ENCODE data around the gene FARS2. TPM values are rescaled to one million over a fixed set of nuclear protein-coding genes. Genes with fewer than 3 reads are reported as not detected.

The FARS2 gene
- total and polyA plus RNA-seq, 7 experiments from 2014 or later = 16.2 to 28.1 (median 20.8) TPM

DNA sequence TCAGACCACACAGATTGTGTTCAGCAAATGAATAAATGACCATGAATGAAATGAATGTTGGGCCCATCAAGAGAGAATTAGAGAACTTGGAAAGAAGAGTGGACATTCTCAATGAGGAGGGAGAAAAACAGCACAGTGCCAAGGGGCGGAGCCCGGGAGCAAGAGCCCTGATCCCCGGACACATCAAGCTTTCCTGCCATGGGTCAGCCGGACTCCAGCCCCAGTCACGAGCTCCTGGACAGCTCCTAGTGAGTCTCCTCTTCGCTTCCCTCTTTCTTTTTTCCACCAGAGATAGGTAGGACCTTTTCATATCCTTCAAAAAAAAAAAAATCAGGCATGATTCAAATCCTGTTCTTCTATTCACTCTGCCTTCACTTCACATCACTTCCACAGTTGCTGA is 471.2 kb downstream of the FARS2 start:
- H3K4me3 ChIP-seq (ENCODE audit: low read length) = no peak overlapping the region

DNA sequence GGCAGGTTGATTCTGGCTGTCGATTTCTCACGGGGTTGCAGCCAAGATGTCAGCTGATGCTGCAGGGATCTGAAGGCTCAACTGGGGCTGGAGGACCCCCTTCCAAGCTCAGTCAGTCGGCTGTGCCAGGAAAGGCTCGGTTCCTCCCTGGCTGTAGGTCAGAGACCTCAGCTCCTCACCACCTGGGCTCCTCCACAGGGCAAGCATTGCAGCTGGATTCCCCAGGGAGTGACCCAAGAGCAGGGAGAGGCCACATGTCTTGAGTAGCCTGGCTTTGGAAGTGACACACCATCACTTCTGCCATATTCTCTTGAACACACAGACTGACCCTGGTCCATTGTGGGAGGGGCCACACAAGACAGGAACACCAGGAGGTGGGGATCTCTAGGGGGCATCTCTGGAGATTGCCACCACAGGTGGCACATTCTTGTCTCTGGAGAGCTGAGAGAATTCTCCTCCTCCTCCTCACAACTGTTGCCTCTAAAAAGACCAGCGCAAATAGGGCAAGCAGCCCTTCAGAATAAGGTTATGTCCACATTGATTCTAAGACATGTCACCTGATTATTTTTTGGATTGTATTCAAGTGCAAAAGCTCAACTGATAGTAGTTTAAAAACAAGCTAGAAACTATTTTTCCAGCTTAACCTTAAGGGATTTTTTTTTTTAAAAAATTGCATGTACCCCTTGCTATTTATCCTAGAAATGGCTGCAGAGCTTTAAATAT is 474.9 kb downstream of the FARS2 start:
- H3K4me1 Mint-ChIP-seq = peaks cover 2 to 8% (median 4%) of the 10 kb centered on the region in 7 donors
- ChIA-PET CTCF (no interaction called here), POLR2A (no interaction called here)
- H3K36me3 ChIP-seq (ENCODE audit: control insufficient read depth in 2 of 3, insufficient read depth in 3 of 3, low read length in 3 of 3) = no peaks in the 10 kb centered on the region
- H3K27me3 ChIP-seq (ENCODE audit: control insufficient read depth in 2 of 2, insufficient read depth in 2 of 2, low read length in 2 of 2) = no peaks in the 10 kb centered on the region
- no peak overlapping the region for H3K4me3 ChIP-seq (ENCODE audit: low read length)
- no peak overlapping the region for H3K4me3 Mint-ChIP-seq
- peaks cover 3 to 46% (median 7%) of the 10 kb centered on the region in 5 donors for H3K36me3 Mint-ChIP-seq
- intact Hi-C loops (cut with micrococcal nuclease) = no loop called here
- H3K9me3 ChIP-seq (ENCODE audit: control insufficient read depth in 2 of 3, low read length in 3 of 3) = no peaks in the 10 kb centered on the region
- no peaks in the 10 kb centered on the region for H3K27me3 Mint-ChIP-seq
- H3K27ac ChIP-seq (ENCODE audit: low read depth, low read length) = no peak overlapping the region
- H3K9me3 Mint-ChIP-seq = no peaks in the 10 kb centered on the region
- no peak for ATAC-seq
- DNase-seq = no peak
- H3K4me1 ChIP-seq (ENCODE audit: control insufficient read depth in 2 of 2, insufficient read depth in 2 of 2, low read length in 2 of 2) = no peaks in the 10 kb centered on the region
- no peak overlapping the region for H3K27ac Mint-ChIP-seq

More for the DNA sequence above, 471.2 kb downstream of the FARS2 start:
- Mint-ChIP-seq H3K4me1 (peaks cover 0 to 20% (median 13%) of the 10 kb centered on the region in 7 donors), H3K4me3 (no peak overlapping the region), H3K9me3 (no peaks in the 10 kb centered on the region), H3K36me3 (peaks cover 0 to 30% (median 7%) of the 10 kb centered on the region in 5 donors), H3K27ac (no peak overlapping the region), H3K27me3 (no peaks in the 10 kb centered on the region)
- CTCF ChIA-PET = no interaction called here
- POLR2A ChIA-PET = interaction anchor here (0.7 kb wide), 1 partner anchor 1330 kb away, joined by 3 read pairs; no protein-coding TSS in a partner anchor
- Histone ChIP-seq H3K9me3 (ENCODE audit: control insufficient read depth in 2 of 3, low read length in 3 of 3) (no peaks in the 10 kb centered on the region), H3K36me3 (ENCODE audit: control insufficient read depth in 2 of 3, insufficient read depth in 3 of 3, low read length in 3 of 3) (no peaks in the 10 kb centered on the region), H3K27me3 (ENCODE audit: control insufficient read depth in 2 of 2, insufficient read depth in 2 of 2, low read length in 2 of 2) (no peaks in the 10 kb centered on the region), H3K4me1 (ENCODE audit: control insufficient read depth in 2 of 2, insufficient read depth in 2 of 2, low read length in 2 of 2) (no peaks in the 10 kb centered on the region), H3K27ac (ENCODE audit: low read depth, low read length) (no peak overlapping the region)
- no peak for DNase-seq
- intact Hi-C loops (cut with micrococcal nuclease) = no loop called here
- ATAC-seq = no peak

DNA sequence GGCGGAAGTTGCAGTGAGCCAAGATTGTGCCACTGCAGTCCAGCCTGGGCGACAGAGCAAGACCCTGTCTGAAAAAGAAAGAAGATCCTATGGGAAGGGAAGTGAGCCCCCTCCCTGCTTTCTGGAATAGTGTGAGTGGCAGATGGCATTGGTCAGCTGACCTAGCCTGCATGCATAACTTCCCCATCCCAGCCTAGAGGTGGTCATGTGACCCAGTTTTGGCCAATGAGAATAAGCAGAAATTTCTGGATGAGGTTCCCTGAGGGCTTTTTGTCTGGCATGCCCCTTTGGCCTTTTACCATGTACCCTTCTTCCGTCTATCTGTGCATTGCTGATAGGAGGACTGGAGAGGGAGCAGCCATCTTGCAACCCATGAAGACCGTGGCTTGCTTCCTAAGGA is 476.1 kb downstream of the FARS2 start:
- H3K27ac ChIP-seq (ENCODE audit: low read depth, low read length) = no peak overlapping the region
- CTCF ChIA-PET = no interaction called here
- Mint-ChIP-seq H3K36me3 (peaks cover 4 to 41% (median 13%) of the 10 kb centered on the region in 5 donors), H3K27me3 (no peaks in the 10 kb centered on the region), H3K4me1 (peaks cover 0 to 8% (median 4%) of the 10 kb centered on the region in 7 donors), H3K9me3 (no peaks in the 10 kb centered on the region), H3K4me3 (no peak overlapping the region), H3K27ac (no peak overlapping the region)
- POLR2A ChIA-PET = no interaction called here
- H3K9me3 ChIP-seq (ENCODE audit: control insufficient read depth in 2 of 3, low read length in 3 of 3) = no peaks in the 10 kb centered on the region
- no peaks in the 10 kb centered on the region for H3K36me3 ChIP-seq (ENCODE audit: control insufficient read depth in 2 of 3, insufficient read depth in 3 of 3, low read length in 3 of 3)
- ATAC-seq = no peak
- H3K4me1 ChIP-seq (ENCODE audit: control insufficient read depth in 2 of 2, insufficient read depth in 2 of 2, low read length in 2 of 2) = no peaks in the 10 kb centered on the region
- intact Hi-C loops (cut with micrococcal nuclease) = no loop called here
- no peak overlapping the region for H3K4me3 ChIP-seq (ENCODE audit: low read length)
- no peaks in the 10 kb centered on the region for H3K27me3 ChIP-seq (ENCODE audit: control insufficient read depth in 2 of 2, insufficient read depth in 2 of 2, low read length in 2 of 2)
- no peak for DNase-seq

DNA sequence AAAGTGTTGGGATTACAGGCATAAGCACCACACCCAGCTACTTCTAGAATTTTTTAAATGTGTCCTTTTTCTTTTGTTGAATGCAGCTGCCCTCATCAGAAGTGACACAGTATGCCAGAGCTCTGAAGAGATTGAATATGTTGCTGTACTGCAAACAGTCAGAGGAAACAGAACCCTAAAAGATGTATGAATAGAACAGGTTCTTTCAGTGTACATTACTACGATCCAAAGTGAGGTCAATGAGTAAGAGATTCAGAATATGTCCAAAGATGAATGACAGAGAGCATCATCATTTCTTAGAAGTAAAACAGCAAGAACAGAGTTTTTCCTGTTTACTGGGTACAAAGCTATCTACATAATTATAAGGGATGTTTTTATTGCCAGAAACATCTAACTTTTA is 476.9 kb downstream of the FARS2 start:
- CTCF ChIA-PET = interaction anchor here (0.6 to 0.7 kb wide), 2 partner anchors 18 to 344 kb away, joined by 3 to 4 read pairs; no protein-coding TSS in a partner anchor
- H3K27me3 Mint-ChIP-seq = no peaks in the 10 kb centered on the region
- H3K4me3 Mint-ChIP-seq = no peak overlapping the region
- no peaks in the 10 kb centered on the region for H3K9me3 ChIP-seq (ENCODE audit: control insufficient read depth in 2 of 3, low read length in 3 of 3)
- no peak overlapping the region for H3K27ac Mint-ChIP-seq
- H3K27ac ChIP-seq (ENCODE audit: low read depth, low read length) = no peak overlapping the region
- no peak for DNase-seq
- peaks cover 4 to 35% (median 16%) of the 10 kb centered on the region in 5 donors for H3K36me3 Mint-ChIP-seq
- H3K4me1 Mint-ChIP-seq = peaks cover 0 to 8% (median 4%) of the 10 kb centered on the region in 7 donors
- no peaks in the 10 kb centered on the region for H3K27me3 ChIP-seq (ENCODE audit: control insufficient read depth in 2 of 2, insufficient read depth in 2 of 2, low read length in 2 of 2)
- ATAC-seq = no peak
- H3K4me3 ChIP-seq (ENCODE audit: low read length) = no peak overlapping the region
- H3K9me3 Mint-ChIP-seq = no peaks in the 10 kb centered on the region
- no peaks in the 10 kb centered on the region for H3K4me1 ChIP-seq (ENCODE audit: control insufficient read depth in 2 of 2, insufficient read depth in 2 of 2, low read length in 2 of 2)
- POLR2A ChIA-PET = no interaction called here
- no peaks in the 10 kb centered on the region for H3K36me3 ChIP-seq (ENCODE audit: control insufficient read depth in 2 of 3, insufficient read depth in 3 of 3, low read length in 3 of 3)
- intact Hi-C loops (cut with micrococcal nuclease) = no loop called here

DNA sequence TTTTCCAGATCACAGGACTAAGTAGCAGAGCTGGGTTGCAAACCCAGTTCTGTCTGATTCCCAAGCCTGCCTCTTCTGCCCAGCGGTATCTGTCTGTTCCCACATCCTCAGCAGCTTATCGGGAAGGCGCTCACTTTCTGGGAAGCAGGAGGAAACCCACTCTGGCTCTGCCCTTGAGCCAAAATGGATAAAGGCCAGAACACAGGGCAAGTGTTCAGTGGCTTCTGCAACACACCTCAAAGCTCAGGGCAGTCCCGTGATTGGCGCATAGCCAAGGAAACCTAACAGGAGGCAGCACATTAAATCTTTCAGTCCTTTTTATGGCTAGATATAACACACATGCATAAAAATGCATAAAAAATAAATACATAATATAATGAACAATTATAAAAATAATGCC is 483.2 kb downstream of the FARS2 start:
- Histone ChIP-seq H3K27ac (ENCODE audit: low read depth, low read length) (no peak overlapping the region), H3K27me3 (ENCODE audit: control insufficient read depth in 2 of 2, insufficient read depth in 2 of 2, low read length in 2 of 2) (no peaks in the 10 kb centered on the region), H3K9me3 (ENCODE audit: control insufficient read depth in 2 of 3, low read length in 3 of 3) (no peaks in the 10 kb centered on the region), H3K4me1 (ENCODE audit: control insufficient read depth in 2 of 2, insufficient read depth in 2 of 2, low read length in 2 of 2) (no peaks in the 10 kb centered on the region), H3K36me3 (ENCODE audit: control insufficient read depth in 2 of 3, insufficient read depth in 3 of 3, low read length in 3 of 3) (no peaks in the 10 kb centered on the region), H3K4me3 (ENCODE audit: low read length) (no peak overlapping the region)
- ChIA-PET CTCF (no interaction called here), POLR2A (interaction anchor here (1.0 to 1.5 kb wide), 2 partner anchors 14 to 148 kb away, joined by 3 read pairs; no protein-coding TSS in a partner anchor)
- no peak overlapping the region for H3K27ac Mint-ChIP-seq
- ATAC-seq (no peak), DNase-seq (no peak)
- no peaks in the 10 kb centered on the region for H3K27me3 Mint-ChIP-seq
- peaks cover 0 to 23% (median 4%) of the 10 kb centered on the region in 7 donors for H3K4me1 Mint-ChIP-seq
- H3K4me3 Mint-ChIP-seq = no peak overlapping the region
- intact Hi-C loops (cut with micrococcal nuclease) = loop anchor here in 1 of 2 donors (10.0 kb wide), 1 partner anchor 160 kb away; no protein-coding TSS in a partner anchor
- peaks cover 0 to 26% (median 22%) of the 10 kb centered on the region in 5 donors for H3K36me3 Mint-ChIP-seq
- peaks cover 0 to 4% (median 0%) of the 10 kb centered on the region in 11 donors for H3K9me3 Mint-ChIP-seq

DNA sequence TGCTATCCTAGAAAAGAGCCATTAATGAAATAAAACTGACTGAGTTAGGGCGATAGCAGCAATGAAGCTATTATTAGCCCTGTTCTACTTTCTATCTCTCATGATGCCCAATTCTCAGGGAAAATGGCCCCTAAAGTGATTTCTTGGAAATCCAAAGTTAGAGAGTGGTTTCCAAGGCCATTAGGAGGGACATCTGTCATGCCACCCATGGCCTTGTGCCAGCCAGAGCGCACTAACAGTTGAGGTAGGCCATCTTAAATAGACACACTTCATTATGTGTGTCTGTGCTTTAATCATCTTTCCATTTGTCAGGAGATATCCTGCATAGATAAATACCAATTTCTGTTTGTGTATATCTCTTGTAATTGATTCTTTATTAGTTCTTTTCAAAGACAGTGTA is 483.8 kb downstream of the FARS2 start:
- no peak overlapping the region for H3K4me3 Mint-ChIP-seq
- H3K9me3 Mint-ChIP-seq = peaks cover 0 to 6% (median 0%) of the 10 kb centered on the region in 11 donors
- H3K4me3 ChIP-seq (ENCODE audit: low read length) = no peak overlapping the region
- ChIA-PET CTCF (no interaction called here), POLR2A (interaction anchor here (1.0 kb wide), 1 partner anchor 147 kb away, joined by 3 read pairs; no protein-coding TSS in a partner anchor)
- DNase-seq (no peak), ATAC-seq (no peak)
- H3K27ac Mint-ChIP-seq = no peak overlapping the region
- H3K4me1 Mint-ChIP-seq = peaks cover 0 to 23% (median 4%) of the 10 kb centered on the region in 7 donors
- no peak overlapping the region for H3K27ac ChIP-seq (ENCODE audit: low read depth, low read length)
- peaks cover 2 to 29% (median 27%) of the 10 kb centered on the region in 5 donors for H3K36me3 Mint-ChIP-seq
- intact Hi-C loops (cut with micrococcal nuclease) = loop anchor here in 1 of 2 donors (10.0 kb wide), 1 partner anchor 160 kb away; no protein-coding TSS in a partner anchor
- H3K27me3 ChIP-seq (ENCODE audit: control insufficient read depth in 2 of 2, insufficient read depth in 2 of 2, low read length in 2 of 2) = no peaks in the 10 kb centered on the region
- no peaks in the 10 kb centered on the region for H3K27me3 Mint-ChIP-seq
- no peaks in the 10 kb centered on the region for H3K36me3 ChIP-seq (ENCODE audit: control insufficient read depth in 2 of 3, insufficient read depth in 3 of 3, low read length in 3 of 3)
- no peaks in the 10 kb centered on the region for H3K9me3 ChIP-seq (ENCODE audit: control insufficient read depth in 2 of 3, low read length in 3 of 3)
- no peaks in the 10 kb centered on the region for H3K4me1 ChIP-seq (ENCODE audit: control insufficient read depth in 2 of 2, insufficient read depth in 2 of 2, low read length in 2 of 2)

Data from naive thymus-derived CD4-positive, alpha-beta T cell (primary cell).